Breast epithelium (tissue), 4 donors: Measurements from ENCODE around the gene HUS1. TPM values are rescaled to one million over a fixed set of nuclear protein-coding genes. Genes with fewer than 3 reads are reported as not detected.

Experiments
- DNase-seq, 2 donors: peaks; one replicate each; pipeline ENCODE4 v3.0.0-alpha.2; 2019; ENCODE audit warnings: low spot score in 2 of 2
- H3K27ac ChIP-seq, 2 donors: fragments of 200-600 bp; sonication (generic) in 1 of 2; one replicate each; pipeline ENCODE4 v1.5.1; 2016 to 2019; ENCODE audit warnings: mild to moderate bottlenecking in 1 of 2
- H3K27me3 ChIP-seq, 2 donors: fragments of 200-600 bp; sonication (generic) in 1 of 2; one replicate each; pipeline versions ENCODE4 v1.5.1 to v1.6.0; 2017 to 2019; ENCODE audit warnings: control low read depth in 1 of 2, mild to moderate bottlenecking in 1 of 2
- H3K36me3 ChIP-seq: fragments of 200-600 bp; one replicate; pipeline ENCODE4 v1.5.1; 2019
- H3K4me1 ChIP-seq, 2 donors: fragments of 200-600 bp; sonication (generic); one replicate each; pipeline ENCODE4 v1.5.1; 2016 to 2019; ENCODE audit warnings: control low read depth in 1 of 2
- H3K4me3 ChIP-seq, 3 donors: fragments of 200-600 bp; sonication (generic); 1 replicate in 2 of 3; 2 replicates in 1 of 3; pipeline ENCODE4 v1.5.1; 2016 to 2019; ENCODE audit warnings: mild to moderate bottlenecking in 3 of 3, moderate library complexity in 2 of 3
- H3K9me3 ChIP-seq, 2 donors: fragments of 200-600 bp; sonication (generic) in 1 of 2; one replicate each; pipeline ENCODE4 v1.5.1; 2016 to 2019; ENCODE audit warnings: control low read depth in 1 of 2
- POLR2A ChIP-seq: fragments of 450-650 bp; IDR thresholded peaks from one replicate; pipeline ENCODE4 v1.6.1; 2016; ENCODE audit warnings: antibody characterized with exemption, mild to moderate bottlenecking, moderate library complexity
- POLR2AphosphoS5 ChIP-seq, 3 donors: sonication (generic); formaldehyde crosslinking; IDR thresholded peaks; one replicate each; pipeline ENCODE4 v1.6.1; 2017; ENCODE audit warnings: antibody characterized with exemption in 3 of 3
- intact Hi-C: fragments of 100-400 bp; cut with DNase I; formaldehyde crosslinking; loops from one replicate; pipeline ENCODE4 v1.15.1; 2023; ENCODE audit warnings: low total_unique reads
- total RNA-seq, 3 donors: library from RNA; depleted of rRNA; stranded (reverse); fragments of >200 nt; gene quantifications; one replicate each; pipeline ENCODE4 v1.1.0, GENCODE V29; 2016
- TF ChIP-seq, protein P1 (sequence below), 3 donors: fragments of 450-650 bp; IDR thresholded peaks; one replicate each; pipeline ENCODE4 v1.5.1; 2016 to 2017; ENCODE audit warnings: antibody characterized with exemption in 3 of 3, mild to moderate bottlenecking in 3 of 3, moderate library complexity in 3 of 3

Gene HUS1
- total RNA-seq, 3 donors from 2014 or later: 26.5 to 46.2 (median 31.5) TPM

- DNase-seq: no peak
- H3K4me1 ChIP-seq: no peaks in the 10 kb centered on the region
- H3K36me3 ChIP-seq: no peaks in the 10 kb centered on the region
- H3K4me3 ChIP-seq: no peak overlapping the region
- intact Hi-C loops: no loop called here
- no peaks in the 10 kb centered on the region for H3K27me3 ChIP-seq
- H3K27ac ChIP-seq: no peak overlapping the region
- no peaks in the 10 kb centered on the region for H3K9me3 ChIP-seq
- TF ChIP-seq POLR2AphosphoS5 (IDR thresholded peaks at IDR 0.05): no peak
- TF ChIP-seq POLR2A: no peak
- TF ChIP-seq, protein P1, sequence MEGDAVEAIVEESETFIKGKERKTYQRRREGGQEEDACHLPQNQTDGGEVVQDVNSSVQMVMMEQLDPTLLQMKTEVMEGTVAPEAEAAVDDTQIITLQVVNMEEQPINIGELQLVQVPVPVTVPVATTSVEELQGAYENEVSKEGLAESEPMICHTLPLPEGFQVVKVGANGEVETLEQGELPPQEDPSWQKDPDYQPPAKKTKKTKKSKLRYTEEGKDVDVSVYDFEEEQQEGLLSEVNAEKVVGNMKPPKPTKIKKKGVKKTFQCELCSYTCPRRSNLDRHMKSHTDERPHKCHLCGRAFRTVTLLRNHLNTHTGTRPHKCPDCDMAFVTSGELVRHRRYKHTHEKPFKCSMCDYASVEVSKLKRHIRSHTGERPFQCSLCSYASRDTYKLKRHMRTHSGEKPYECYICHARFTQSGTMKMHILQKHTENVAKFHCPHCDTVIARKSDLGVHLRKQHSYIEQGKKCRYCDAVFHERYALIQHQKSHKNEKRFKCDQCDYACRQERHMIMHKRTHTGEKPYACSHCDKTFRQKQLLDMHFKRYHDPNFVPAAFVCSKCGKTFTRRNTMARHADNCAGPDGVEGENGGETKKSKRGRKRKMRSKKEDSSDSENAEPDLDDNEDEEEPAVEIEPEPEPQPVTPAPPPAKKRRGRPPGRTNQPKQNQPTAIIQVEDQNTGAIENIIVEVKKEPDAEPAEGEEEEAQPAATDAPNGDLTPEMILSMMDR (IDR thresholded peaks at IDR 0.05): no peak
These were observed 44.6 kb downstream of the HUS1 start for GRCh38 chr7:47934831-47935230.

DNA sequence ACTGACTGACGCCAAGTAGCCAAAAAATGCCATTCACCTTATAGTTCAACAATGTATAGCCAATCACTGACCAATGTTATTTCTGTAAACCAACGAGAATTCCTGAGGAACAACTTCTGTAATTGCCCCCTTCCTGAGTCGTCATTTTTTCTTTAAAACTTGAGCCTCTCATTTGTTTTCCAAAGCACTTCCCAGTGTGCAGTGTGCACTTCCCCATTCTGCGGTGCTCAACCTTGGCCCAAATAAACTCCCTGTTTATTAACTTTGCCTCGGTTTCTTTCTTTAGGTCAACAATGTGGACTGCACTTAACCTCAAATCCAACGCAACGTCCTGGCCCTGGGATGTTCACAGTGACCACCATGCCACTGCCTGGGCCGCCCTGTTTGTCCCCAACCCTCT is 46.2 kb downstream of the HUS1 start:
- H3K4me1 ChIP-seq: no peaks in the 10 kb centered on the region
- no peak overlapping the region for H3K4me3 ChIP-seq
- no peaks in the 10 kb centered on the region for H3K36me3 ChIP-seq
- H3K27ac ChIP-seq: no peak overlapping the region
- H3K27me3 ChIP-seq: no peaks in the 10 kb centered on the region
- no peaks in the 10 kb centered on the region for H3K9me3 ChIP-seq
- intact Hi-C loops: no loop called here
- TF ChIP-seq POLR2A (no peak), POLR2AphosphoS5 (IDR thresholded peaks at IDR 0.05) (no peak)
- TF ChIP-seq, protein P1 (IDR thresholded peaks at IDR 0.05): no peak
- no peak for DNase-seq

GRCh38 chr7:47932466-47933037 is 46.9 kb downstream of the HUS1 start:
- TF ChIP-seq, protein P1 (IDR thresholded peaks at IDR 0.05): no peak
- TF ChIP-seq POLR2AphosphoS5 (IDR thresholded peaks at IDR 0.05) (no peak), POLR2A (no peak)
- Histone ChIP-seq H3K4me3 (no peak overlapping the region), H3K27me3 (no peaks in the 10 kb centered on the region), H3K9me3 (no peaks in the 10 kb centered on the region), H3K36me3 (no peaks in the 10 kb centered on the region), H3K4me1 (no peaks in the 10 kb centered on the region), H3K27ac (no peak overlapping the region)
- DNase-seq: no peak
- intact Hi-C loops: no loop called here

DNA sequence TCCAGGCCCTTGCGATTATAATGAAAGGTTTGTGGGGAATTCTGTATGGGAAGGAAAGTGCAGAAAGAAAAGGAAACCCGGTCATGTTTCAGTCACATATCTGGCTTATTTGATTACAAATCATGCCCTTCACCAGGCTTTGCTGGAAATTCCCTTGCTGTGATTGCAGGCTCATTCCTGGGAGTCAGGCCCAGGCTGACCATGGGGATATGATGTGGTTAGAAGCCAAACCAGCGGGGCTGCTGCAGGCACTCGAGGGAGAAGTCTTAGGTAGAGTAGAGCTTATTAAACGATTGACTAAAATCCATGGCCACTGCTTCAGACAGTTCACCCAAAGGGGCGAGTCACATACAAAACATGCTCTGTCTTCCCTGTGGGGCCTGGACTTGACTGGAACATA is 47.4 kb downstream of the HUS1 start:
- no peaks in the 10 kb centered on the region for H3K9me3 ChIP-seq
- no peaks in the 10 kb centered on the region for H3K4me1 ChIP-seq
- H3K36me3 ChIP-seq: no peaks in the 10 kb centered on the region
- H3K4me3 ChIP-seq: no peak overlapping the region
- H3K27me3 ChIP-seq: no peaks in the 10 kb centered on the region
- no peak overlapping the region for H3K27ac ChIP-seq
- TF ChIP-seq POLR2A: no peak
- TF ChIP-seq, protein P1 (IDR thresholded peaks at IDR 0.05): no peak
- no peak for TF ChIP-seq POLR2AphosphoS5 (IDR thresholded peaks at IDR 0.05)
- intact Hi-C loops: no loop called here
- DNase-seq: no peak

DNA sequence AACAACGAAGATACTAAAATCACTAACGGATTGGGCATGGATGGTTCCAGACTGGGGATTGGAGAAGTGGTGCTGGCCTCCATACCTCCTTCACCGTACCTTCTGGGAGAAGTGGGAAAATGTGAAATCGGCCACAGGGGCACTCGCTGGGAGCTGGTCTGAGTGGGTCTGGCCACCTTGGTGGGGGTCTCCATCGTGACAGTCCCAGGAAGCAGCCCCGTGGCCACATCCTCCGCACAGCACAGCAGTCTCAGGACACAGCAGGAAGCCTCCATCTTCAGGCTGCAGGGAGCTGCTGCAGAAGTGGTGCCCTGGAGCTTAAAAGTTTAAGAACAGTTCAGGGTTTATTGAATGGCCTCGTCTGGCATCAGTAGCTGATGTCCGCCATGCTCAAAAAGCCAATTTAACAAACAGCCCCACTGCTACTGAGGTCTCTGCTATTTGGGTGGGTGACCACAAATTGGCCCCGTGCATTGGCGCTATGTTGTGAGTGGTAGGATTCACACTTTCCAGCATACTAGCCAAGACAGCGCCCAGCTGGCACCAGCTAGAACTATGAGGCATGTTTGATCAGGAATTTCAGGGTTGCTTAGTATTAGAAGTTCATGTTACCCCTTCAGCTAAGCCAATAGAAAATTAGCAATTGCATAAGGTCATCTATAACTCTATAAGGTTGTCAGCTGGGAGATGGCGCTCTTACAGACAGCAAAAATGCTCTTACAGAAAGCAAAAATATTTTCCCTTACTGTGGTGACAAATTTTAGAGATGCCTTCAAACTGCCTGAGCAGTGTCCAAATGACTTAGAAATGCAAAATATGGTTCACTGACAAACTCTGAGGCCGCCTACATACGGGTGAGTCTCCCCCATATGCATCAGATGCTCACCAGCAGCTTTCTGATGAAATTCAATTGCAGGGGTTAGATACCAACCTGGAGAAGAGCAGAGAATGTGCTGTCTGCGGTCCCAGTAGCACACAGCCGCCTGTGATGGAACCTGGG is 48.1 kb downstream of the HUS1 start:
- no peak overlapping the region for H3K27ac ChIP-seq
- H3K4me1 ChIP-seq: no peaks in the 10 kb centered on the region
- H3K36me3 ChIP-seq: no peaks in the 10 kb centered on the region
- no peaks in the 10 kb centered on the region for H3K9me3 ChIP-seq
- DNase-seq: no peak
- intact Hi-C loops: no loop called here
- no peaks in the 10 kb centered on the region for H3K27me3 ChIP-seq
- no peak for TF ChIP-seq POLR2AphosphoS5 (IDR thresholded peaks at IDR 0.05)
- no peak for TF ChIP-seq POLR2A
- TF ChIP-seq, protein P1 (IDR thresholded peaks at IDR 0.05): no peak
- no peak overlapping the region for H3K4me3 ChIP-seq
